GM23338 (cell line): ENCODE measurements around the gene ZCCHC2. TPM values are rescaled to one million over a fixed set of nuclear protein-coding genes. Genes with fewer than 3 reads are reported as not detected.

Experiments
- ATAC-seq: fragments of 200-7000 bp; cut with Tn5 transposase; 3 replicates; pipeline ENCODE4 v1.9.1; 2020
- DNase-seq: peaks from one replicate; pipeline ENCODE4 v3.0.0-alpha.2; 2015; ENCODE audit warnings: low spot score
- H2AFZ ChIP-seq: fragments of 200-600 bp; sonication (generic); 2 replicates; pipeline ENCODE4 v1.8.0; 2016; ENCODE audit warnings: antibody characterized with exemption, mild to moderate bottlenecking, moderate library complexity
- H3F3A ChIP-seq: fragments of 200-600 bp; sonication (generic); replicated peaks from 2 replicates; pipeline ENCODE4 v1.8.0; 2017; ENCODE audit warnings: antibody characterized with exemption, mixed run types, low read depth
- H3K27ac ChIP-seq: fragments of 200-600 bp; sonication (generic); 2 replicates; pipeline ENCODE4 v1.6.1; 2016; ENCODE audit warnings: low read depth
- H3K27me3 ChIP-seq: fragments of 200-600 bp; sonication (generic); 2 replicates; pipeline ENCODE4 v1.8.0; 2016; ENCODE audit warnings: mild to moderate bottlenecking, mixed run types, moderate library complexity; ENCODE audit not compliant: insufficient read depth
- H3K36me3 ChIP-seq: fragments of 200-600 bp; sonication (generic); 2 replicates; pipeline ENCODE4 v1.8.0; 2016; ENCODE audit warnings: mild to moderate bottlenecking; ENCODE audit not compliant: insufficient read depth
- H3K4me1 ChIP-seq: fragments of 200-600 bp; sonication (generic); 2 replicates; pipeline ENCODE4 v1.8.0; 2016; ENCODE audit warnings: mild to moderate bottlenecking, moderate library complexity; ENCODE audit not compliant: insufficient read depth
- H3K4me2 ChIP-seq: fragments of 200-600 bp; sonication (generic); 2 replicates; pipeline ENCODE4 v1.7.1; 2017; ENCODE audit warnings: mixed run types
- H3K4me3 ChIP-seq: fragments of 200-600 bp; sonication (generic); 2 replicates; pipeline ENCODE4 v1.6.1; 2016; ENCODE audit warnings: mixed run types
- H3K79me2 ChIP-seq: fragments of 200-600 bp; sonication (generic); replicated peaks from 2 replicates; pipeline ENCODE4 v1.8.0; 2017; ENCODE audit warnings: mild to moderate bottlenecking; ENCODE audit not compliant: insufficient read depth
- H3K9me2 ChIP-seq: fragments of 200-600 bp; sonication (generic); 2 replicates; pipeline ENCODE4 v1.8.0; 2017; ENCODE audit not compliant: insufficient read depth
- H4K20me1 ChIP-seq: fragments of 200-600 bp; sonication (generic); replicated peaks from 2 replicates; pipeline ENCODE4 v1.8.0; 2017; ENCODE audit warnings: mild to moderate bottlenecking; ENCODE audit not compliant: insufficient read depth
- H3K27ac Mint-ChIP-seq: 2 replicates; pipeline ENCODE4 v1.8.0; 2020; ENCODE audit warnings: inconsistent platforms, mild to moderate bottlenecking, moderate library complexity, mixed read lengths
- H3K27me3 Mint-ChIP-seq: 3 replicates; pipeline ENCODE4 v1.8.0; 2022; ENCODE audit warnings: low read depth, mild to moderate bottlenecking, moderate library complexity, mixed read lengths, inconsistent platforms; ENCODE audit not compliant: insufficient read depth, poor library complexity
- H3K36me3 Mint-ChIP-seq: 3 replicates; pipeline ENCODE4 v1.8.0; 2021; ENCODE audit warnings: low read depth, mild to moderate bottlenecking, inconsistent platforms, moderate library complexity, mixed read lengths
- H3K4me1 Mint-ChIP-seq: 3 replicates; pipeline ENCODE4 v1.8.0; 2020; ENCODE audit warnings: mild to moderate bottlenecking, inconsistent platforms, mixed read lengths
- H3K4me3 Mint-ChIP-seq: 3 replicates; pipeline ENCODE4 v1.8.0; 2021; ENCODE audit warnings: moderate library complexity, mild to moderate bottlenecking, inconsistent platforms, mixed read lengths
- H3K9me3 Mint-ChIP-seq: 3 replicates; pipeline ENCODE4 v1.8.0; 2020; ENCODE audit warnings: moderate library complexity, mild to moderate bottlenecking, inconsistent platforms, mixed read lengths
- CREB1 ChIP-seq: fragments of 250-450 bp; sonication (Bioruptor Pico); IDR thresholded peaks from 2 replicates; pipeline ENCODE4 v1.5.0; 2020; ENCODE audit warnings: low read depth, mild to moderate bottlenecking, moderate library complexity
- CTCF ChIP-seq, 2 experiments: fragments of 200-600 bp in 1 of 2; sonication (generic) in 1 of 2; conservative IDR thresholded peaks; 2 replicates each; pipeline versions ENCODE4 v1.5.1 to v1.6.1; 2016 to 2017; ENCODE audit warnings: antibody characterized with exemption in 2 of 2, low read depth in 2 of 2, mild to moderate bottlenecking in 2 of 2, moderate library complexity in 1 of 2
- ETS1 ChIP-seq: IDR thresholded peaks from 2 replicates; pipeline ENCODE4 v1.6.1; 2016; ENCODE audit warnings: antibody characterized with exemption
- EZH2 ChIP-seq: fragments of 200-600 bp; sonication (generic); IDR thresholded peaks from one replicate; pipeline ENCODE4 v1.8.0; 2017; ENCODE audit warnings: antibody characterized with exemption, mild to moderate bottlenecking, low read depth; ENCODE audit not compliant: unreplicated experiment
- EZH2phosphoT487 ChIP-seq: fragments of 200-600 bp; sonication (generic); IDR thresholded peaks from one replicate; pipeline ENCODE4 v1.8.1; 2018; ENCODE audit warnings: antibody characterized with exemption; ENCODE audit not compliant: unreplicated experiment
- JUNB ChIP-seq: IDR thresholded peaks from one replicate; pipeline ENCODE4 v1.6.1; 2016; ENCODE audit warnings: antibody characterized with exemption; ENCODE audit not compliant: unreplicated experiment
- NANOG ChIP-seq: IDR thresholded peaks from 2 replicates; pipeline ENCODE4 v1.6.1; 2016; ENCODE audit warnings: antibody characterized with exemption, borderline replicate concordance
- POLR2AphosphoS5 ChIP-seq: IDR thresholded peaks from 2 replicates; pipeline ENCODE4 v1.6.1; 2016; ENCODE audit warnings: antibody characterized with exemption, low read depth
- STAT1 ChIP-seq: IDR thresholded peaks from one replicate; pipeline ENCODE4 v1.6.1; 2016; ENCODE audit warnings: antibody characterized with exemption; ENCODE audit not compliant: unreplicated experiment
- ZNF114 ChIP-seq: fragments of 250-450 bp; sonication (Bioruptor Pico); IDR thresholded peaks from 2 replicates; pipeline ENCODE4 v1.5.0; 2020; ENCODE audit warnings: mild to moderate bottlenecking, moderate library complexity
- ZNF331 ChIP-seq: fragments of 250-450 bp; sonication (Bioruptor Pico); IDR thresholded peaks from 2 replicates; pipeline ENCODE4 v1.5.0; 2020; ENCODE audit warnings: low read depth, mild to moderate bottlenecking, moderate library complexity
- polyA plus RNA-seq: library from polyadenylated mRNA; unstranded; fragments of >200 nt; fragmentation: Nextera tagmentation; extraction: Ambion mirVana; gene quantifications from 2 replicates; pipeline ENCODE4 v1.2.1, GENCODE V29; 2016
- total RNA-seq: library from RNA; depleted of rRNA; stranded (reverse); fragments of >200 nt; shearing (Covaris generic); gene quantifications from 2 replicates; pipeline ENCODE4 v1.2.3, GENCODE V29; 2014
- TF ChIP-seq, protein P1 (sequence below): fragments of 250-450 bp; sonication (Bioruptor Pico); IDR thresholded peaks from 2 replicates; pipeline ENCODE4 v1.5.0; 2020; ENCODE audit warnings: mild to moderate bottlenecking, moderate library complexity
- TF ChIP-seq, protein P2 (sequence below): IDR thresholded peaks from one replicate; pipeline ENCODE4 v1.6.1; 2018; ENCODE audit warnings: antibody characterized with exemption; ENCODE audit not compliant: unreplicated experiment

ZCCHC2 gene
- total and polyA plus RNA-seq, 2 experiments from 2014 or later, result 5.4 to 15.4 TPM

DNA sequence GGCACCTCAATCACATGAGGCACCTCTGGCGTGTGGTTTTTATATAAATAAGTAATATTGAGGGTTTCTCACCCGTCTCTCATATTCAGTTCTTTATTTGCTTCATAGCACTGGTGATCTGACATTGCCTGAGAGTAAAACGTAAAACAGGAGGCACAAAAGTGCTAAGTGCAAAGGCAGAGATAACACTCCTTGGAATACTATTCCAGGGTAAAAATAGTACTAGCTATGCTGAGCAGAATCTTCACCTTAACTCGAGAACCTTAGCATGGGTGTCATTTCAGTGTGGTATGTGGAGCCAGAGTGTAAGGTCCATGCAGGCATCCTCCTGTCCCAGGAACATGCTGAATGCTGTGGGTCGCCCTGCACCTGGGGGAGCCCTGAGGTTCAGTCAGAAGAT lies 26.9 kb downstream of the ZCCHC2 start:
- no peak for DNase-seq
- H4K20me1 ChIP-seq, result no peaks in the 10 kb centered on the region
- no peaks in the 10 kb centered on the region for H3K27me3 ChIP-seq
- Mint-ChIP-seq H3K4me3 (no peak overlapping the region), H3K36me3 (peaks cover 16% of the 10 kb centered on the region; the same call in 2 of the 3 replicates), H3K27me3 (no peaks in the 10 kb centered on the region), H3K27ac (no peak overlapping the region), H3K4me1 (no peaks in the 10 kb centered on the region), H3K9me3 (no peaks in the 10 kb centered on the region)
- no peak overlapping the region for H2AFZ ChIP-seq
- no peaks in the 10 kb centered on the region for H3K9me2 ChIP-seq
- H3K4me3 ChIP-seq, result no peak overlapping the region
- no peaks in the 10 kb centered on the region for H3K79me2 ChIP-seq
- no peaks in the 10 kb centered on the region for H3F3A ChIP-seq
- H3K4me1 ChIP-seq, result no peaks in the 10 kb centered on the region
- no peak overlapping the region for H3K4me2 ChIP-seq
- TF ChIP-seq ETS1 (no peak), STAT1 (no peak), EZH2phosphoT487 (no peak), CTCF (conservative IDR thresholded peaks at IDR 0.05; ENCODE audit: low read depth in 2 of 2) (no peak), POLR2AphosphoS5 (no peak), CREB1 (CRISPR knock-in tag) (no peak), ZNF331 (CRISPR knock-in tag) (no peak), NANOG (no peak), ZNF114 (no peak), EZH2 (no peak), JUNB (no peak)
- TF ChIP-seq, protein P1, sequence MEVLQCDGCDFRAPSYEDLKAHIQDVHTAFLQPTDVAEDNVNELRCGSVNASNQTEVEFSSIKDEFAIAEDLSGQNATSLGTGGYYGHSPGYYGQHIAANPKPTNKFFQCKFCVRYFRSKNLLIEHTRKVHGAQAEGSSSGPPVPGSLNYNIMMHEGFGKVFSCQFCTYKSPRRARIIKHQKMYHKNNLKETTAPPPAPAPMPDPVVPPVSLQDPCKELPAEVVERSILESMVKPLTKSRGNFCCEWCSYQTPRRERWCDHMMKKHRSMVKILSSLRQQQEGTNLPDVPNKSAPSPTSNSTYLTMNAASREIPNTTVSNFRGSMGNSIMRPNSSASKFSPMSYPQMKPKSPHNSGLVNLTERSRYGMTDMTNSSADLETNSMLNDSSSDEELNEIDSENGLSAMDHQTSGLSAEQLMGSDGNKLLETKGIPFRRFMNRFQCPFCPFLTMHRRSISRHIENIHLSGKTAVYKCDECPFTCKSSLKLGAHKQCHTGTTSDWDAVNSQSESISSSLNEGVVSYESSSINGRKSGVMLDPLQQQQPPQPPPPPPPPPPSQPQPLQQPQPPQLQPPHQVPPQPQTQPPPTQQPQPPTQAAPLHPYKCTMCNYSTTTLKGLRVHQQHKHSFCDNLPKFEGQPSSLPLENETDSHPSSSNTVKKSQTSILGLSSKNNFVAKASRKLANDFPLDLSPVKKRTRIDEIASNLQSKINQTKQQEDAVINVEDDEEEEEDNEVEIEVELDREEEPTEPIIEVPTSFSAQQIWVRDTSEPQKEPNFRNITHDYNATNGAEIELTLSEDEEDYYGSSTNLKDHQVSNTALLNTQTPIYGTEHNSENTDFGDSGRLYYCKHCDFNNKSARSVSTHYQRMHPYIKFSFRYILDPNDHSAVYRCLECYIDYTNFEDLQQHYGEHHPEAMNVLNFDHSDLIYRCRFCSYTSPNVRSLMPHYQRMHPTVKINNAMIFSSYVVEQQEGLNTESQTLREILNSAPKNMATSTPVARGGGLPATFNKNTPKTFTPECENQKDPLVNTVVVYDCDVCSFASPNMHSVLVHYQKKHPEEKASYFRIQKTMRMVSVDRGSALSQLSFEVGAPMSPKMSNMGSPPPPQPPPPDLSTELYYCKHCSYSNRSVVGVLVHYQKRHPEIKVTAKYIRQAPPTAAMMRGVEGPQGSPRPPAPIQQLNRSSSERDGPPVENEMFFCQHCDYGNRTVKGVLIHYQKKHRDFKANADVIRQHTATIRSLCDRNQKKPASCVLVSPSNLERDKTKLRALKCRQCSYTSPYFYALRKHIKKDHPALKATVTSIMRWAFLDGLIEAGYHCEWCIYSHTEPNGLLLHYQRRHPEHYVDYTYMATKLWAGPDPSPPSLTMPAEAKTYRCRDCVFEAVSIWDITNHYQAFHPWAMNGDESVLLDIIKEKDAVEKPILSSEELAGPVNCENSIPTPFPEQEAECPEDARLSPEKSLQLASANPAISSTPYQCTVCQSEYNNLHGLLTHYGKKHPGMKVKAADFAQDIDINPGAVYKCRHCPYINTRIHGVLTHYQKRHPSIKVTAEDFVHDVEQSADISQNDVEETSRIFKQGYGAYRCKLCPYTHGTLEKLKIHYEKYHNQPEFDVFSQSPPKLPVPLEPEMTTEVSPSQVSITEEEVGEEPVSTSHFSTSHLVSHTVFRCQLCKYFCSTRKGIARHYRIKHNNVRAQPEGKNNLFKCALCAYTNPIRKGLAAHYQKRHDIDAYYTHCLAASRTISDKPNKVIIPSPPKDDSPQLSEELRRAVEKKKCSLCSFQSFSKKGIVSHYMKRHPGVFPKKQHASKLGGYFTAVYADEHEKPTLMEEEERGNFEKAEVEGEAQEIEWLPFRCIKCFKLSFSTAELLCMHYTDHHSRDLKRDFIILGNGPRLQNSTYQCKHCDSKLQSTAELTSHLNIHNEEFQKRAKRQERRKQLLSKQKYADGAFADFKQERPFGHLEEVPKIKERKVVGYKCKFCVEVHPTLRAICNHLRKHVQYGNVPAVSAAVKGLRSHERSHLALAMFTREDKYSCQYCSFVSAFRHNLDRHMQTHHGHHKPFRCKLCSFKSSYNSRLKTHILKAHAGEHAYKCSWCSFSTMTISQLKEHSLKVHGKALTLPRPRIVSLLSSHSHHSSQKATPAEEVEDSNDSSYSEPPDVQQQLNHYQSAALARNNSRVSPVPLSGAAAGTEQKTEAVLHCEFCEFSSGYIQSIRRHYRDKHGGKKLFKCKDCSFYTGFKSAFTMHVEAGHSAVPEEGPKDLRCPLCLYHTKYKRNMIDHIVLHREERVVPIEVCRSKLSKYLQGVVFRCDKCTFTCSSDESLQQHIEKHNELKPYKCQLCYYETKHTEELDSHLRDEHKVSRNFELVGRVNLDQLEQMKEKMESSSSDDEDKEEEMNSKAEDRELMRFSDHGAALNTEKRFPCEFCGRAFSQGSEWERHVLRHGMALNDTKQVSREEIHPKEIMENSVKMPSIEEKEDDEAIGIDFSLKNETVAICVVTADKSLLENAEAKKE (CRISPR knock-in tag), result no peak
- TF ChIP-seq, protein P2, sequence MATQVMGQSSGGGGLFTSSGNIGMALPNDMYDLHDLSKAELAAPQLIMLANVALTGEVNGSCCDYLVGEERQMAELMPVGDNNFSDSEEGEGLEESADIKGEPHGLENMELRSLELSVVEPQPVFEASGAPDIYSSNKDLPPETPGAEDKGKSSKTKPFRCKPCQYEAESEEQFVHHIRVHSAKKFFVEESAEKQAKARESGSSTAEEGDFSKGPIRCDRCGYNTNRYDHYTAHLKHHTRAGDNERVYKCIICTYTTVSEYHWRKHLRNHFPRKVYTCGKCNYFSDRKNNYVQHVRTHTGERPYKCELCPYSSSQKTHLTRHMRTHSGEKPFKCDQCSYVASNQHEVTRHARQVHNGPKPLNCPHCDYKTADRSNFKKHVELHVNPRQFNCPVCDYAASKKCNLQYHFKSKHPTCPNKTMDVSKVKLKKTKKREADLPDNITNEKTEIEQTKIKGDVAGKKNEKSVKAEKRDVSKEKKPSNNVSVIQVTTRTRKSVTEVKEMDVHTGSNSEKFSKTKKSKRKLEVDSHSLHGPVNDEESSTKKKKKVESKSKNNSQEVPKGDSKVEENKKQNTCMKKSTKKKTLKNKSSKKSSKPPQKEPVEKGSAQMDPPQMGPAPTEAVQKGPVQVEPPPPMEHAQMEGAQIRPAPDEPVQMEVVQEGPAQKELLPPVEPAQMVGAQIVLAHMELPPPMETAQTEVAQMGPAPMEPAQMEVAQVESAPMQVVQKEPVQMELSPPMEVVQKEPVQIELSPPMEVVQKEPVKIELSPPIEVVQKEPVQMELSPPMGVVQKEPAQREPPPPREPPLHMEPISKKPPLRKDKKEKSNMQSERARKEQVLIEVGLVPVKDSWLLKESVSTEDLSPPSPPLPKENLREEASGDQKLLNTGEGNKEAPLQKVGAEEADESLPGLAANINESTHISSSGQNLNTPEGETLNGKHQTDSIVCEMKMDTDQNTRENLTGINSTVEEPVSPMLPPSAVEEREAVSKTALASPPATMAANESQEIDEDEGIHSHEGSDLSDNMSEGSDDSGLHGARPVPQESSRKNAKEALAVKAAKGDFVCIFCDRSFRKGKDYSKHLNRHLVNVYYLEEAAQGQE, result no peak
- 0 out of 2 replicates have a peak, but pooled peaks cover 1% of the 10 kb centered on the region for H3K36me3 ChIP-seq
- ATAC-seq, result no peak
- H3K27ac ChIP-seq, result no peak overlapping the region
